HG03139 (cell line): ENCODE measurements around the gene SDK1.

Source experiments
- ATAC-seq: cut with Tn5 transposase; IDR thresholded peaks from one replicate; pipeline ENCODE4 v1.9.1; 2021; ENCODE audit not compliant: unreplicated experiment

The SDK1 gene

DNA sequence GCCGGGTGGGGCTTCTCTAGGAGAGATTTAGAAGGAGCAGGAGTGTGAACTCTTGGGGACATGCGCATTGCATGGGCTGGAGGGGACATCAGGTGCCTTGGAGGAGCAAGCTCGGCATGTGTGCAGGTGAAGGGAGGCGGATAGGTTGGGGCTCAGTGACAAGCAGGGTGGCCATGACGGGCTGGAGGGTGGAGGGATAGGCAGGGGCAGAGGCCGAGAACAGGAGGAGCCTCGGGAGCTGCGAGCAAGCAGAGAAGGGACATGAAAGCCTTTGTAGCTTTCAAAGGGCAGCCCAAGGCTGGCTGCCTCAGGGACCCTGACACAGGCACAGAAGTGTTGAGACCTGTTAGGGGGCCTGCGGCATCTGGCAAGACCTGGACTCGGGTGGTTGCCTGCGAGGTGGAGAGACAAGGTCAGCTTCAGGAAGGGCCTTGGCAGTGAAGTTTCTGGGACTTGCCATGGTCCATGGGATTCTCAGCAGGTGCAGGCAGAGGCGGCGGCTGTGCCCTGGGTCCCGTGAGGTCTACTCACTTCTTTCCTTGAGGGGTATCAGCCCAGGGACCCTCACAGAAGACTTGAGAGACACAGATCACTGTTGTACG is 664.8 kb downstream of the SDK1 start:
- ATAC-seq: no peak

DNA sequence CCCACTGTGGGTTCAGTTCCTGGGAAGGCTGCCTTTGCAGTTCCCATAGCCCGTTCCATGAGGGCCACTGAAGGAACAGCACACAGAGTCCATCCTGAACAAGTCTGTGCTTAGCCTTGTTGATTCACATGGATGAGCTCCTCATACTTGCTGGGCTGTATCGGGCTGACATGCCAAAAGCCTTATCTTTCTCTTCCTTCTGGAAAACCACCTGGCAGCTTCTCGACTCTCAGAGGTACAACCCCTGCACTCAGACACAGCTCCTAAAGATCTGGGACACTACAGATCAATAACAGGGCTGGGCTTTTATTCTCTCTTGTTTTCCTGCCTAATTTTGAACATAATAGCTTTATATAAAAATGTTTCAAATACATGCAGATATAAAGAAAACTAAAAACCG is 667.2 kb downstream of the SDK1 start:
- ATAC-seq: no peak

GRCh38 chr7:3969286-3969685 is 668.2 kb downstream of the SDK1 start:
- ATAC-seq: no peak

- ATAC-seq: no peak
Observed at GRCh38 chr7:3971323-3971722, 670.3 kb downstream of the SDK1 start.

DNA sequence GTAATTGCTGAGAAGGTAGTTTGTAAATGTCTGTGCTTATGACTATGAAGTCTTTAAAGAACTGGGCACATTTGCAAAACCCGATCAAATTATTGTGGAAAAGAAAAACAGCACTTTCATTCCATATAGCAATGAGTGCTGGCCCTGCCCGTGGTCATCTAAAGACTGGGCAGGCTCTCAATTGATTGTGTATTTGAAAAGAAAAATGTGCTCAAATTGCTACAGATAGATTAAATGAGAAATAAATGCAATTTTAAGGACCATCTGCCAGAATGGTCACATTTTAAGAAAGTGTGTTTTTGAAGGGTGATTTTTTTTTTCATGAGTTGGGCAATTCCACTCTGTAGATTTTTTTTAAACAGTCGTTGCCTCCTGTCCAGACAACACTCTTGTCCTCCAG is 672.2 kb downstream of the SDK1 start:
- no peak for ATAC-seq

- no peak for ATAC-seq
Observed at GRCh38 chr7:3974329-3974728, 673.3 kb downstream of the SDK1 start.

GRCh38 chr7:3975371-3975770 is 674.3 kb downstream of the SDK1 start:
- ATAC-seq: no peak

DNA sequence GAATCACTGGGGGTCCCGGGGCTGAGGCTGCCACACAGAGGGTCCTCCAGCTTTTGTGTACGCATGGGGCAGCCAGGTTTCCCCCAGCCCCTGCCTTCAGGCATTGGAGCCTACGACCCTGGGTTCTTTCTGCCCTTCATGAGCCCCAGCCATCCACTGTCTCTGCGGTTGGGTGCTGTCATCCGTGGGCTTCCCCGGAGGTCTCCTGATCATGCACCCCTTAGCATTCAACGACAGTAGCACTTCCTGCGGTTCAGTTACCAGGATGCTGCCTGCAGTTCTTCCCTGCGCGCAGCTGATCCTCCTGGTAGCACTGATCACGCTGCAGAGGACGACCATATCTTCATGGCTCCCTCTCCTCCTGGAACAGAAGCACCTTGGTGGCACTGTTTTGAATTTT is 676.3 kb downstream of the SDK1 start:
- no peak for ATAC-seq

GRCh38 chr7:3978839-3979238 is 677.8 kb downstream of the SDK1 start:
- ATAC-seq: no peak

- no peak for ATAC-seq
Observed at GRCh38 chr7:3979611-3980299, 678.7 kb downstream of the SDK1 start.

- no peak for ATAC-seq
Observed at GRCh38 chr7:3980300-3980643, 679.2 kb downstream of the SDK1 start.

- ATAC-seq: no peak
Observed at GRCh38 chr7:3981281-3981680, 680.2 kb downstream of the SDK1 start.

- no peak for ATAC-seq
Observed at GRCh38 chr7:3984456-3984855, 683.4 kb downstream of the SDK1 start.

- ATAC-seq: no peak
Observed at GRCh38 chr7:3986927-3987326, 685.9 kb downstream of the SDK1 start.

- ATAC-seq: no peak
Observed at GRCh38 chr7:3987426-3987927, 686.4 kb downstream of the SDK1 start.

- ATAC-seq: no peak
Observed at GRCh38 chr7:3989723-3990122, 688.7 kb downstream of the SDK1 start.

DNA sequence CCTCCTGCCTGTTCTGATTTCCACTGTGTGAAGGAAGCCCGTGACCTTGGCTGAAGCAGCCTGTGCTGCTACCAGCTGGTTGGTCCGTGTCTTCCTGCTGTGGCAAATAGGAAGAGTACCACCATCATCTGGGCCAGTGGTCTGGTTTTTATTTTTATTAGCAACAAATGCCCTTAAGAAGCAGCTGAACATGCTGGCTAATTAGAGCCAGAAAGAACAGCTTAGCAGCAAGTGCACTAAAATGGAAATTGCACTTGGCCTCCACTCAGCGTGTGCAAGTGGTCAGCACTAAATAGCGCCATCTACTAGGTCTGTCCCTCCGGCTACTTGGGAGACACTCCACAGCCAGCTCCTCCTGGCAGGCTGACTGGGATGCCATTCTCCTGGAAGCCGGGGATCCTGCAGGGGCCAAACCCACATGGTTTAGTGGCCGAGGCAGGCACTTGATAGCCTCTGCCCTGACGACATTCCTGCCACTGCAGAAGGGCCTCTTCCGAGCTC is 690.7 kb downstream of the SDK1 start:
- ATAC-seq: no peak

- ATAC-seq: no peak
Observed at GRCh38 chr7:3992841-3993240, 691.8 kb downstream of the SDK1 start.

- no peak for ATAC-seq
Observed at GRCh38 chr7:3994764-3995163, 693.7 kb downstream of the SDK1 start.

- ATAC-seq: no peak
Observed at GRCh38 chr7:3995187-3995586, 694.1 kb downstream of the SDK1 start.

- ATAC-seq: no peak
Observed at GRCh38 chr7:3998060-3998459, 697.0 kb downstream of the SDK1 start.

DNA sequence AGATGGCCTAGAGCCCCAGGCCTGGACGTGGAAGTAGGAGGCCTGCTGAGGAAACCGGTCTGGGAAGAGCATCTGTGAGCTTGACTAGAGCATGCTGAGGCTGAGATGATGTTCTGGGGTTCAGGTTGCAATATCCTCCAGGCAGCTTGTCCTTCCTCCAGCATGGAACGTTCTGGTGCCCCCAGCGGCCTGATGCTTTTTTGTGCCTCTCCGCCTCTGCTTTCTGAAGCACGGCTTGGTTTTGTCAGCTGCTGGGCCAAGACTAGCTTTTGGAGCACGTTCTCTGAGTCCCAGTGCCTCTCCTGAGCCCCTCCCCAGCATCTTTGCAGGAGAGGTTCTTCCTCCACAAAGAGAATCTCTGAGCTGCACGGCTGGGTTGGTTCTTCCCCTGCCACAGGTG is 699.1 kb downstream of the SDK1 start:
- ATAC-seq: no peak

GRCh38 chr7:4000934-4001333 is 699.9 kb downstream of the SDK1 start:
- ATAC-seq: no peak
